Nucleus accumbens (tissue), 56 donors: Measurements from ENCODE around the gene LRRC8E.

ENCODE experiments used
- DNase-seq, 56 donors: peaks; one replicate each; lab custom pipeline; 2025; lab: John Stamatoyannopoulos, UW

LRRC8E gene

GRCh38 chr19:7888145-7888825 is at the start of gene LRRC8E:
TSS of gene LRRC8E (plus strand) at chr19:7888510. CDS start at chr19:7895604, 7,094 bp downstream.
- DNase-seq: no peak

- no peak for DNase-seq
Observed at GRCh38 chr19:7839476-7839875, 48.8 kb upstream of the LRRC8E start.

DNA sequence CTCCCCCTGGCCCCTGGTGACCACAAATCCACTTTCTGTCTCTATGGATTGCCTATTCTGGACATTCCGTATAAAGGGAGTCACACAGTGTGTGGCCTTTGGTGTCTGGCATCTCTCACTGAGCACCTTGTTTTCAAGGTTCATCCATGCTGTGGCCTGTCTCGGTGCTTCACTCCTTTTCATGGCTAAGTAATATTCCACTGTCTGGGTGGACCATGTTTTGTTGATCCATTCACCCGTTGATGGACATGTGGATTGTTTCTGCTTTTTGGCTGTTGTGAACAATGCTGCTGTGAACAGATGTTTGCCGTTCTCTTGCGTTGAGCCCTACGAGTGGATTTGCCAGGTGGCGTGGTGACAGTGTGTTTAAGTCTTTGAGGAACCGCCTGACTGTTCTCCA is 47.7 kb upstream of the LRRC8E start:
- DNase-seq: no peak

GRCh38 chr19:7841751-7842660 is 46.3 kb upstream of the LRRC8E start:
- no peak for DNase-seq

DNA sequence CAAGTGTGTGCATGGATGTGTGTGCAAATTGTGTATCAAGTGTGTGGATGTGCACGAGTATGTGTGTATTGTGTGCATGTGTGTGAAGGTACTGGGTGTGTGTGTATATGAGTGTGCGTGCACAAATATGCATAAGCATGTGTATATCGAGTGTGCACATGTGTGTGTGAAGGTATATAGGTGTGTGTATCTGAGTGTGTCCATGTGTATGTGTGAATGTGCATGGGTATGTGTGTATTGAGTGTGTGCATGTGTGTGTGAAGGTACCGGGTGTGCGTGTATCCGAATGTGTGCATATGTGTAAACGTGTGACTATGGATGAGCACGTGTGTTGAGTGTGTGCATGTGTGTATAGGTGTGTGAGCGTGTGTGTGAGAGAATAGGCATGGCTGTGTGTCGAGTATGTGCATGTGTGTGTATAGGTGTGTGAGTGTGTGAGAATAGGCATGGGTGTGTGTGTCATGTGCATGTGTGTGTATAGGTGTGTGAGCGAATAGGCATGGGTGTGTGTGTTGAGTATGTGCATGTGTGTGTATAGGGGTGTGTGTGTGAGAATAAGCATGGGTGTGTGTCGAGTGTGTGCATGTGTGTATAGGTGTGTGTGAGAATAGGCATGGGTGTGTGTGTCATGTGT is 45.5 kb upstream of the LRRC8E start:
- DNase-seq: no peak

GRCh38 chr19:7843521-7843920 is 44.8 kb upstream of the LRRC8E start:
- no peak for DNase-seq

- no peak for DNase-seq
Observed at GRCh38 chr19:7844405-7844804, 43.9 kb upstream of the LRRC8E start.

GRCh38 chr19:7844951-7845350 is 43.4 kb upstream of the LRRC8E start:
- DNase-seq: no peak

DNA sequence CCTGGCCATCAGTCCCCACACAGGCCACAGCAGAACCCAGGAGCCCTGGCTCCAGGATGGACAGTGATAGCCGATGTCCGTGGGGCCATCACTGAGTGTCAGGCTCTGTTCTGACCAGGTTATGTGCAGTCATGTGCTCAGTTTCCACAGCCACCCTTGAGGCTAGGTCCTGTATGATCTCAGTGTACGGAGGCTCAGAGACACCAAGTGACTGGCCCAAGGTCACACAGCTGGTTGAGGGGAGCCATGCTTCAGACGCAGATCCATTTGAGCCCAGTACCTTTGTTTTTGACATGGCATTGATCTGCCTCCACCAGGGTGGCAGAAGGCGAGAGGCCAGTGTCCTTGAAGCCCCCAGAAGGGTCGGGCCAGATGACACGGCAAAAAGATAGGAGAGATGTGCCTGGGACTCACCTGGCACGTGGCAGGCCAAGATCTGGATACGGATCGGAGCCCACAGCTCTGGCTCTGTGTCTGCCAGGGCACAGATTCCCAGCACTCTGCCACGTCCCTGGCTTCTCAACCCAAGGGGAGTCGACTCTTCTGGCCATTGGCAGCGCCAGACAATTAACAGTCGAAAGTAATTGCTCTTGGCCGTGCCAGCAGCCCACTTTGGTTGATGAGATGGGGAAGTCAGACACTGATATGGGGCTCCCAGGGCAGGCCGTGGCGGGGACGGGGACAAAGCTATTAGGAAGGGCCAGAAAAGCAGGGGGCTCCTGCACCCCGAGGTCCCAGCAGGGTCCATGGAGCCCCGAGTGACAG is 42.7 kb upstream of the LRRC8E start:
- DNase-seq: peak in 1 of 56 donors; percentile 6

GRCh38 chr19:7846155-7846646 is 42.1 kb upstream of the LRRC8E start:
- DNase-seq: no peak

- DNase-seq: no peak
Observed at GRCh38 chr19:7847664-7848063, 40.6 kb upstream of the LRRC8E start.

DNA sequence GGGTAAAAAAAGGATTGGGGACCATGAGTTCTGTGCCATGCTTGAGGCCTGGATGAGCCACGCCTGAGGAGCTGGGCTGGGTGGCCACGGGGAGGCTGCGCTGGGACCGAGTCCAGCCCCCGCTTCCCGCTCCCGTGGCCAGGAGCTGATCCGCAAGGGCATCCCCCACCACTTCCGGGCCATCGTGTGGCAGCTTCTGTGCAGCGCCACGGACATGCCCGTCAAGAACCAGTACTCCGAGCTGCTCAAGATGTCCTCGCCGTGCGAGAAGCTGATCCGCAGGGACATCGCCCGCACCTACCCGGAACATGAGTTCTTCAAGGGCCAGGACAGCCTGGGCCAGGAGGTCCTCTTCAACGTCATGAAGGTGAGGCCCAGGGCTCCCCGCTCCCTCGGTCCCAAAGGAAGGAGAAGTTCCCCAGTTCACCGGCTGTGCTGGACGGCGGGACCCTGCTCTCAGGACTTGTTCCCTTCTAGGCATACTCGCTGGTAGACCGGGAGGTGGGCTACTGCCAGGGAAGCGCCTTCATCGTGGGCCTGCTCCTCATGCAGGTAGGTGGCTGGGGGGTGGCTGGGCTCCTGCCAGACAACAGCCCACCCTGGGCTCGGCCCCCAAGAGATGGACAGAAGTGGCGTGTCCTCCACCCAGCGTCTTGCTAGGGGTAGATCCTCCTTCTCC is 39.4 kb upstream of the LRRC8E start:
- peak in 32 of 56 donors; percentile 10 to 66 (median 38) for DNase-seq

DNA sequence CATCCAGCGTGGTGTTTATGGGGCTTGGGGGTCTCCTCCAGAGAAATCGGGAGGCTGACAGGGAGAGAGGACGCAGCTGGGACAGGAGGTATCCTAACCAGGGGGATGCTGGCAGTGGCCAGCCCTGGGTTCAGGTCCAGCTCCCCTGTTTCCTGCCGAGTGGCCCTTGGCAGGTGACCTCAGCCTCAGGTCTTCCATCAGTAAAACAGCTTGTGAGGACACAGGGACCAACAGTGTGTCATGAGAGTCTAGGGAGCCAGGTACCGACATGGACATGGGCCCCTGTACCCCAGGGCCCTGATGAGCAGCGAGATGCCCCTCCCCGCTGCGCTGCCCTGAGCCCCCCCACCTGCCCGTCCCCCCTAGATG is 38.7 kb upstream of the LRRC8E start:
- DNase-seq: no peak

- DNase-seq: peak in 15 of 56 donors; percentile 11 to 49 (median 26)
Observed at GRCh38 chr19:7850000-7850813, 38.1 kb upstream of the LRRC8E start.

GRCh38 chr19:7850945-7851622 is 37.2 kb upstream of the LRRC8E start:
- no peak for DNase-seq

DNA sequence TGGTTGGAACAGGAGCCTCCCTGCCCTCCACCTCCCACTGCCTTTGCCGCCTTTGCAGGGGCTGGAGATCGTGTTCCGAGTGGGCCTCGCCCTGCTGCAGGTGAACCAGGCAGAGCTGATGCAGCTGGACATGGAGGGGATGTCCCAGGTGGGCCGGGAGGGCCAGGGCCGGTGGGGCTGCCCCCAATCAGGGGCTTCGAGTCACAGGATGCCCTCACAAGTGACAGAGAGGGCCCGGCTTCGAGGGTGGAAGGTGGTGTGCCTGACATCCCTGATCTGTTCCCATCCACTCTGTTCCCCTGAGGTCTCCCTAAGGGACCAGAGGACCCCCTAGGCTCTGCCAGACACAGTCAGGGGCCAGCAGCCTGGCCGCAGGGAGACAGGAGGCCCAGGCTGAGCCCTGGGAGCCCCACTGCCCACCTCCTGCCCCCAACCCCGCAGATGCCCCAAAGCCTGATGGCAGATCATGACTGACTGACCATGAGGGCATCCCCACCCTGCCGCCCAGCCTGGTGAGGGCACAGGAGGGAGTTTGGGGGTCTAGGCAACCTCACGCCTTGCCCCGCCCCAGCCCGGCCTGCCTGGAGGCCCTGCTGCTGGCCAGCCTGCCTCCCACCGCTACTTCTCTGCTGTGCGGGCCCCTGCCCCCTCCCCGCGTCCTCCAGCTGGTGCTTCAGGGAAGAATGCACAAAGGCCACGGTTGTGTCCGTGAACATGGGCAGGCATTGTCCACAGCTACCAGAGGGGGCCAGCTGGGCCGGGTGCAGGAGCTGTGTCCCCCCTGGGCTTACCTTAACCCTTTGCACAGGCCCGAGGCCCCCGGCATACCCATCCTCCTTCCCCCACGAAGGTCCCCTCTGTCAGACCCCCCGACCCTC is 36.4 kb upstream of the LRRC8E start:
- peak in 54 of 56 donors; percentile 32 to 98 (median 88) for DNase-seq
